SK-N-SH treated with all-trans-retinoic acid at 6 μM for 48 hours (cell line): Measurements from ENCODE around the gene TMEM187.

Experiments used
- ATAC-seq: fragments of 200-7000 bp; cut with Tn5 transposase; 3 replicates; pipeline ENCODE4 v1.9.1; 2020; ENCODE audit warnings: mild to moderate bottlenecking, moderate library complexity
- ARNTL ChIP-seq: fragments of 450-650 bp; formaldehyde crosslinking; IDR thresholded peaks from 2 replicates; pipeline ENCODE4 v1.5.0; 2020; ENCODE audit warnings: low read depth, mild to moderate bottlenecking, moderate library complexity, borderline replicate concordance
- BACH2 ChIP-seq: fragments of 250-450 bp; sonication (Bioruptor Pico); IDR thresholded peaks from 2 replicates; pipeline ENCODE4 v1.9.0; 2021; ENCODE audit warnings: mild to moderate bottlenecking, borderline replicate concordance
- CREB5 ChIP-seq: fragments of 250-450 bp; sonication (Bioruptor Pico); IDR thresholded peaks from 2 replicates; pipeline ENCODE4 v1.5.1; 2020; ENCODE audit warnings: low read depth, mild to moderate bottlenecking, moderate library complexity
- CSDC2 ChIP-seq: fragments of 250-450 bp; sonication (Bioruptor Pico); IDR thresholded peaks from 2 replicates; pipeline ENCODE4 v1.5.0; 2020; ENCODE audit warnings: mild to moderate bottlenecking, moderate library complexity
- CSRNP3 ChIP-seq: fragments of 250-450 bp; sonication (Bioruptor Pico); IDR thresholded peaks from 2 replicates; pipeline ENCODE4 v1.5.1; 2021; ENCODE audit warnings: mild to moderate bottlenecking, moderate library complexity
- ESRRG ChIP-seq: fragments of 250-450 bp; sonication (Bioruptor Pico); IDR thresholded peaks from 2 replicates; pipeline ENCODE4 v1.6.1; 2021; ENCODE audit warnings: mild to moderate bottlenecking
- GLIS3 ChIP-seq: fragments of 250-450 bp; sonication (Bioruptor Pico); IDR thresholded peaks from 2 replicates; pipeline ENCODE4 v1.5.0; 2020; ENCODE audit warnings: mild to moderate bottlenecking, moderate library complexity
- ISL1 ChIP-seq: fragments of 250-450 bp; sonication (Bioruptor Pico); IDR thresholded peaks from 2 replicates; pipeline ENCODE4 v2.1.2; 2022; ENCODE audit warnings: mild to moderate bottlenecking, moderate library complexity
- OSR1 ChIP-seq: fragments of 250-450 bp; sonication (Bioruptor Pico); IDR thresholded peaks from 2 replicates; pipeline ENCODE4 v1.8.0; 2022; ENCODE audit warnings: moderate library complexity, mild to moderate bottlenecking, inconsistent platforms
- PPARA ChIP-seq: fragments of 250-450 bp; sonication (Bioruptor Pico); IDR thresholded peaks from 2 replicates; pipeline ENCODE4 v1.5.0; 2020; ENCODE audit warnings: mild to moderate bottlenecking, borderline replicate concordance
- RARB ChIP-seq: fragments of 250-450 bp; sonication (Bioruptor Pico); IDR thresholded peaks from 2 replicates; pipeline ENCODE4 v1.8.0; 2021; ENCODE audit warnings: mild to moderate bottlenecking, moderate library complexity
- SNAI2 ChIP-seq: fragments of 250-450 bp; sonication (Bioruptor Pico); IDR thresholded peaks from 2 replicates; pipeline ENCODE4 v1.5.0; 2020; ENCODE audit warnings: mild to moderate bottlenecking, moderate library complexity
- TOX ChIP-seq: fragments of 250-450 bp; sonication (Bioruptor Pico); IDR thresholded peaks from 2 replicates; pipeline ENCODE4 v1.8.0; 2021; ENCODE audit warnings: mild to moderate bottlenecking, moderate library complexity, borderline replicate concordance
- TSHZ2 ChIP-seq: fragments of 250-450 bp; sonication (Bioruptor Pico); IDR thresholded peaks from 2 replicates; pipeline ENCODE4 v1.5.0; 2020; ENCODE audit warnings: mild to moderate bottlenecking, moderate library complexity
- ZC3H10 ChIP-seq: fragments of 250-450 bp; sonication (Bioruptor Pico); IDR thresholded peaks from 2 replicates; pipeline ENCODE4 v1.5.1; 2021; ENCODE audit warnings: mild to moderate bottlenecking, moderate library complexity
- ZFP3 ChIP-seq: fragments of 250-450 bp; sonication (Bioruptor Pico); IDR thresholded peaks from 2 replicates; pipeline ENCODE4 v1.5.0; 2020; ENCODE audit warnings: mild to moderate bottlenecking, moderate library complexity
- ZFP30 ChIP-seq: fragments of 450-650 bp; formaldehyde crosslinking; IDR thresholded peaks from 2 replicates; pipeline ENCODE4 v1.5.0; 2022; ENCODE audit warnings: mild to moderate bottlenecking, moderate library complexity
- ZNF565 ChIP-seq: fragments of 450-650 bp; formaldehyde crosslinking; conservative IDR thresholded peaks from 2 replicates; pipeline ENCODE4 v1.5.0; 2020; ENCODE audit warnings: low read depth, mild to moderate bottlenecking, moderate library complexity
- ZNF70 ChIP-seq: fragments of 450-650 bp; formaldehyde crosslinking; IDR thresholded peaks from 2 replicates; pipeline ENCODE4 v1.5.0; 2020; ENCODE audit warnings: mild to moderate bottlenecking, moderate library complexity
- ZNF8 ChIP-seq: fragments of 450-650 bp; formaldehyde crosslinking; IDR thresholded peaks from 2 replicates; pipeline ENCODE4 v1.5.0; 2020; ENCODE audit warnings: mild to moderate bottlenecking, moderate library complexity

Gene TMEM187

GRCh38 chrX:153938226-153938786 is 34.2 kb upstream of the TMEM187 start:
- ATAC-seq = no peak
- TF ChIP-seq CSDC2 (CRISPR knock-in tag) (no peak), OSR1 (CRISPR knock-in tag) (no peak), ZC3H10 (CRISPR knock-in tag) (no peak), PPARA (CRISPR knock-in tag) (no peak), ZFP30 (no peak), ESRRG (no peak), CREB5 (CRISPR knock-in tag) (no peak), TSHZ2 (CRISPR knock-in tag) (no peak)
- TF ChIP-seq, all 23 proteins: peak for 0

- TF ChIP-seq ARNTL (CRISPR knock-in tag) (no peak), ZFP30 (no peak), ZNF8 (CRISPR knock-in tag) (no peak), TOX (no peak), CREB5 (CRISPR knock-in tag) (no peak), CSDC2 (CRISPR knock-in tag) (no peak), RARB (CRISPR knock-in tag) (no peak), ZNF70 (no peak), ZNF565 (CRISPR knock-in tag) (no peak), BACH2 (no peak), OSR1 (CRISPR knock-in tag) (no peak), ISL1 (CRISPR knock-in tag) (no peak), TSHZ2 (CRISPR knock-in tag) (no peak), ZC3H10 (CRISPR knock-in tag) (no peak), GLIS3 (CRISPR knock-in tag) (no peak), PPARA (CRISPR knock-in tag) (no peak), ZFP3 (CRISPR knock-in tag) (no peak), SNAI2 (CRISPR knock-in tag) (no peak)
- ATAC-seq = no peak
Observed at GRCh38 chrX:153939573-153939972, 33.0 kb upstream of the TMEM187 start.

- no peak for ATAC-seq
- no peak for TF ChIP-seq ARNTL (CRISPR knock-in tag)
- no peak for TF ChIP-seq ZNF70
- no peak for TF ChIP-seq BACH2
- TF ChIP-seq CSDC2 (CRISPR knock-in tag) = no peak
- no peak for TF ChIP-seq ZFP3 (CRISPR knock-in tag)
- TF ChIP-seq CSRNP3 = no peak
- no peak for TF ChIP-seq ZNF8 (CRISPR knock-in tag)
- TF ChIP-seq TOX = no peak
- no peak for TF ChIP-seq CREB5 (CRISPR knock-in tag)
- no peak for TF ChIP-seq ZNF565 (CRISPR knock-in tag)
- no peak for TF ChIP-seq ESRRG
- TF ChIP-seq ZFP30 = no peak
- TF ChIP-seq SNAI2 (CRISPR knock-in tag) = no peak
Observed at GRCh38 chrX:153941336-153942252, 31.0 kb upstream of the TMEM187 start.
